GM10266 (cell line): ENCODE results near the gene AXL.
"Not testable (repeated sequence)": the region's sequence is repeated elsewhere in the genome, so short reads cannot be mapped to it uniquely, and the experiment has no call there.

ENCODE experiments used
- DNase-seq: peaks from one replicate; pipeline ENCODE4 v3.0.0; 2012; ENCODE audit errors: extremely low spot score
- CTCF ChIP-seq: IDR thresholded peaks from 2 replicates; pipeline ENCODE4 v1.5.1; 2012; ENCODE audit warnings: mild to moderate bottlenecking, low read depth; ENCODE audit not compliant: control insufficient read depth, insufficient read depth; ENCODE audit errors: missing control alignments

Gene AXL

GRCh38 chr19:41218615-41219507, at the start of gene AXL:
TSS of gene AXL (plus strand) at chr19:41219223. CDS start at chr19:41219393, 170 bp downstream.
- no peak for DNase-seq
- TF ChIP-seq CTCF, result no peak

- DNase-seq, result no peak
- no peak for TF ChIP-seq CTCF
These were observed 46.5 kb upstream of the AXL start for GRCh38 chr19:41172297-41173164.

GRCh38 chr19:41174297-41174928, 44.6 kb upstream of the AXL start:
- DNase-seq, result no peak
- no peak for TF ChIP-seq CTCF

- no peak for DNase-seq
- TF ChIP-seq CTCF, result no peak
These were observed 42.9 kb upstream of the AXL start for GRCh38 chr19:41175801-41176777.

GRCh38 chr19:41180173-41180572, 38.9 kb upstream of the AXL start:
- not testable (repeated sequence) for DNase-seq

- no peak for DNase-seq
- TF ChIP-seq CTCF, result no peak
These were observed 31.8 kb upstream of the AXL start for GRCh38 chr19:41186971-41187883.
